ENCODE results near the gene OR51B6. TPM values are rescaled to one million over a fixed set of nuclear protein-coding genes. Genes with fewer than 3 reads are reported as not detected.
"Not testable (repeated sequence)": the region's sequence is repeated elsewhere in the genome, so short reads cannot be mapped to it uniquely, and the experiment has no call there.

Gene OR51B6
- total RNA-seq, 4 donors from 2014 or later, result not detected

GRCh38 chr11:5348551-5349194 lies 2.6 kb upstream of the OR51B6 start:
- DNase-seq, result no peak
- H3K27ac ChIP-seq, result no peak overlapping the region
- intact Hi-C loops (cut with DNase I; ENCODE audit: low total_unique reads), result no loop called here
- no peaks in the 10 kb centered on the region for H3K4me1 ChIP-seq
- no peak overlapping the region for H3K4me3 ChIP-seq
- no peaks in the 10 kb centered on the region for H3K9me3 ChIP-seq
- no peak for TF ChIP-seq CTCF (IDR thresholded peaks at IDR 0.05)
- TF ChIP-seq POLR2A (IDR thresholded peaks at IDR 0.05), result no peak
- H3K27me3 ChIP-seq, result no peaks in the 10 kb centered on the region
- no peaks in the 10 kb centered on the region for H3K36me3 ChIP-seq

GRCh38 chr11:5349550-5349949 lies 1.8 kb upstream of the OR51B6 start:
- Histone ChIP-seq H3K27ac (no peak overlapping the region), H3K4me3 (no peak overlapping the region), H3K4me1 (no peaks in the 10 kb centered on the region), H3K9me3 (no peaks in the 10 kb centered on the region), H3K27me3 (no peaks in the 10 kb centered on the region), H3K36me3 (no peaks in the 10 kb centered on the region)
- DNase-seq, result no peak
- intact Hi-C loops (cut with DNase I; ENCODE audit: low total_unique reads), result no loop called here
- no peak for TF ChIP-seq CTCF (IDR thresholded peaks at IDR 0.05)
- TF ChIP-seq POLR2A (IDR thresholded peaks at IDR 0.05), result no peak

GRCh38 chr11:5356031-5356430 lies 4.7 kb downstream of the OR51B6 start:
- H3K9me3 ChIP-seq; H3K4me3 ChIP-seq; intact Hi-C loops (cut with DNase I; ENCODE audit: low total_unique reads); DNase-seq; H3K27ac ChIP-seq; H3K27me3 ChIP-seq; H3K36me3 ChIP-seq; H3K4me1 ChIP-seq: not testable (repeated sequence)

GRCh38 chr11:5362017-5362625 lies 10.8 kb downstream of the OR51B6 start:
- Histone ChIP-seq H3K9me3 (no peaks in the 10 kb centered on the region), H3K4me3 (no peak overlapping the region), H3K4me1 (no peaks in the 10 kb centered on the region), H3K36me3 (no peaks in the 10 kb centered on the region), H3K27ac (no peak overlapping the region), H3K27me3 (no peaks in the 10 kb centered on the region)
- no peak for TF ChIP-seq POLR2A (IDR thresholded peaks at IDR 0.05)
- no peak for TF ChIP-seq CTCF (IDR thresholded peaks at IDR 0.05)
- no peak for DNase-seq
- intact Hi-C loops (cut with DNase I; ENCODE audit: low total_unique reads), result no loop called here

GRCh38 chr11:5363679-5364078 lies 12.4 kb downstream of the OR51B6 start:
- H3K9me3 ChIP-seq, result no peaks in the 10 kb centered on the region
- H3K4me3 ChIP-seq, result no peak overlapping the region
- intact Hi-C loops (cut with DNase I; ENCODE audit: low total_unique reads), result no loop called here
- TF ChIP-seq CTCF (IDR thresholded peaks at IDR 0.05) (no peak), POLR2A (IDR thresholded peaks at IDR 0.05) (no peak)
- peaks cover 3 to 4% of the 10 kb centered on the region in 2 donors for H3K4me1 ChIP-seq
- H3K27me3 ChIP-seq, result no peaks in the 10 kb centered on the region
- no peaks in the 10 kb centered on the region for H3K36me3 ChIP-seq
- DNase-seq, result no peak
- H3K27ac ChIP-seq, result no peak overlapping the region
